ENCODE results near the gene WDR43. TPM values are rescaled to one million over a fixed set of nuclear protein-coding genes. Genes with fewer than 3 reads are reported as not detected.

The WDR43 gene
- total RNA-seq, 2 experiments from 2014 or later = 50.3 to 54.3 TPM

DNA sequence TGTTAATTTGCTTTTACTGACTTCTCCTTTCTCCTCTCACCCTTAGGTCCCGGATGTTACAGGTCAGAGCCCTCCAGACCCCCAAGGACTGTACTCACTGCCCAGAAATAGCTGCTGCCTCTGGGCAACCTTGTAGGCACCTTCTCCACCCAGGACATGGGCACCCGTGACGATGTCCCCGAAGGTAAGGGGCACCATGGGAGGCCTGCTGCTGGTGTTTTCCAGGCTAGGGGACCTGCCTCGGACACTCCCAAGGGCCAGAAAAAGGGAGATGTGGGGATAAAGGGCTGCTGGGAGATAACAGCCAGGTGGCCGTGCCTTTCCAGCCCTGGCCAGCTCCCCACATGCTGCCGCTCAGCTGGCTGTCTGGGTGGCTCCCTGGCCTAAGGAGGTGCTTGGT lies 100.2 kb downstream of the WDR43 start:
- DNase-seq (no peak), ATAC-seq (ENCODE audit: low read depth) (no peak)
- H3K27me3 Mint-ChIP-seq = no peaks in the 10 kb centered on the region
- H3K4me1 Mint-ChIP-seq = peaks cover 3% of the 10 kb centered on the region
- no peaks in the 10 kb centered on the region for H3K9me3 Mint-ChIP-seq
- no peak overlapping the region for H3K4me3 Mint-ChIP-seq
- POLR2A ChIA-PET = interaction anchor here (1.3 kb wide), 1 partner anchor 15 kb away, joined by 3 read pairs; no protein-coding TSS in a partner anchor
- H3K27ac Mint-ChIP-seq = no peak overlapping the region
- H3K36me3 Mint-ChIP-seq = no peaks in the 10 kb centered on the region

DNA sequence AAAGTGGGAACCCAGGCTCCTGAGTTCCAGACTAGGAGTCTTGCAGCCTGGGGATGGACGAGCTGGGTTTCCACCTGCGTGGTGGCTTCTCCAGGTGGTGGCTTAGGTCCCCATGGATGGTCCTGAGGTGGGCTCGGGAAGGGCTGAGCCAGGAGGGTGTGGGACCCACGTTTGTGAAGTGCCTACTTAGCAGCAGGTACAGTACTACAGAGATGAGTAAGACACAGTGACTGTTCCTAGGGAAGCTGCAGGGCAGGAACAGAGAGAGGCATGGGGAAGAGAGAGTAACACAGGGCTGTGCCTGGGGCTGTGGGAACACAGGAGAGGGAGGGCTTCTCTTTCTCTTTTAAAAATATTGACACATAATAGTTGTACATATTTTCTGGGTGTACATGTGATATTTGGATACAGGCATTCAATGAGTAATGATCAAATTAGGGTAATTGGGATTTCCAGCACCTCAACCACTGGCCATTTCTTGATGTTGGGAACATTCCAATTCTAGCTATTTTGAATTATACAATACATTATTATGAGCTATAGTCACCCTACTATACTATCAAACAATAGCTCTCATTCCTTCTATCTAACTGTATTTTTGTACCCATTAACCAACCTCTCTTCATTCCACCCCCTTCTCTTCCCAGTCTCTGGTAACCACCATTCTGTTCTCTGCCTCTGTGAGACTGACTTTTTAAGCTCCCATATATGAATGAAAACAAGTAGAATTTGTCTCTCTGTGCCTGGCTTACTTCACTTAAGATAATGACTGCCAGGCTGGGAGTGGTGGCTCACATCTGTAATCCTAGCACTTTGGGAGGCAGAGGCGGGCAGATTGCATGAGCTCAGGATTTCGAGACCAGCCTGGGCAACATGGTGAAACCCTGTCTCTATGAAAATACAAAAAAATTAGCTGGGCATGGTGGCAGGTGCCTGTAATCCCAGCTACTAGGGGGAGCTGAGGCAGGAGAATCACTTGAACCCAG lies 101.6 kb downstream of the WDR43 start:
- POLR2A ChIA-PET = interaction anchor here (1.3 kb wide), 1 partner anchor 14 kb away, joined by 3 read pairs; no protein-coding TSS in a partner anchor

DNA sequence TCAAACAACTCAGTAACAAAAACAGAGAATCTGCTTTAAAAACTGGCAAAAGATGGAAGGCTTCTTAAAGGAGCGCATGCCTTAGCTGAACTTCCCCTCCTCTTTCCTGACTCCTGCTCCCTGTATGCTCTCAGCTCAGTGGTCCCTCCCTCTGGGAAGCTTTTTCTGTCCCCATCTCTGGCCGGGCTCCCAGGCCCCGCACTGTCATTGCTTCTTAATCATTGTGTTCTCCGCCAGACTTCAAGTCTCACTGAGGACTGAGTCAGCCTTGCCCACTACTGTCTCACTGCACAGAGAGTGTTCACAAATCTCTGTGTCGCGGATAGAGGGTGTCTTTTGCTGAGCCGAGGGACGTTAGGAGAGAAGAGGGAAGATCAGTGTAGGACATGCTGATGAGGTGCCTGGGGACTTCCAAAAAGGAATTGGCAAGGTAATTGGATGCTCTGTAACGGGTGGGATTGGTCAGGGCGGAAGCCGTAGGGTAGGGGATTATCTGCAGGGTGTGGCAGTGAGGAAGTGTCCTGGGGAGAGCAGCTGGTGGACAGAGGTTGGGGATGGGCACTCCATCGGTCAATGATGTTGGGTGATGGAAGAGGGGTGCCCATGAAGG lies 102.9 kb downstream of the WDR43 start:
- Mint-ChIP-seq H3K36me3 (no peaks in the 10 kb centered on the region), H3K4me3 (no peak overlapping the region), H3K9me3 (no peaks in the 10 kb centered on the region), H3K27me3 (no peaks in the 10 kb centered on the region), H3K27ac (no peak overlapping the region), H3K4me1 (peaks cover 22% of the 10 kb centered on the region)
- ATAC-seq (ENCODE audit: low read depth) = no peak
- DNase-seq = no peak
- POLR2A ChIA-PET = no interaction called here

More for the DNA sequence above, 101.6 kb downstream of the WDR43 start:
- DNase-seq (no peak), ATAC-seq (ENCODE audit: low read depth) (no peak)
- Mint-ChIP-seq H3K27ac (no peak overlapping the region), H3K4me1 (peaks cover 15% of the 10 kb centered on the region), H3K4me3 (no peak overlapping the region), H3K27me3 (no peaks in the 10 kb centered on the region), H3K36me3 (no peaks in the 10 kb centered on the region), H3K9me3 (no peaks in the 10 kb centered on the region)

Other genes with a start within 250 kb of the WDR43 start
- 100 to 1,000 TPM; 174 to 179 TPM for gene PPP1CB, start 142.8 kb upstream of the WDR43 start, total RNA-seq
- 1 to 10 TPM; 1.4 to 1.9 TPM for gene SPDYA, start 83.8 kb upstream of the WDR43 start, total RNA-seq
- 10 to 100 TPM; 15.1 to 16.0 TPM for gene TRMT61B, start 24.4 kb upstream of the WDR43 start, total RNA-seq
- 1 to 10 TPM; 5.2 to 5.3 TPM for gene TOGARAM2, start 86.6 kb downstream of the WDR43 start, total RNA-seq
- not detected for gene PCARE, start 179.9 kb downstream of the WDR43 start, total RNA-seq
- 10 to 100 TPM; 36.2 to 42.6 TPM for gene CLIP4, start 220.7 kb downstream of the WDR43 start, total RNA-seq